HG03442 (cell line): ENCODE results near the gene GLT8D1.
"Not testable (repeated sequence)": the region's sequence is repeated elsewhere in the genome, so short reads cannot be mapped to it uniquely, and the experiment has no call there.

ENCODE experiments used
- ATAC-seq: cut with Tn5 transposase; IDR thresholded peaks from one replicate; pipeline ENCODE4 v1.9.1; 2021; ENCODE audit warnings: mild to moderate bottlenecking, moderate library complexity; ENCODE audit not compliant: unreplicated experiment

Gene GLT8D1

GRCh38 chr3:52705688-52706686, at the start of gene GLT8D1, which contains the start of gene SPCS1:
GLT8D1 (minus strand) TSS chr3:52705791; CDS start chr3:52700460, 5,331 bp downstream.
SPCS1 (plus strand) TSS chr3:52706106; CDS start chr3:52706247, 141 bp downstream.
- ATAC-seq = peak; percentile 73

- no peak for ATAC-seq
Observed at GRCh38 chr3:52754373-52754772, 48.8 kb upstream of the GLT8D1 start.

DNA sequence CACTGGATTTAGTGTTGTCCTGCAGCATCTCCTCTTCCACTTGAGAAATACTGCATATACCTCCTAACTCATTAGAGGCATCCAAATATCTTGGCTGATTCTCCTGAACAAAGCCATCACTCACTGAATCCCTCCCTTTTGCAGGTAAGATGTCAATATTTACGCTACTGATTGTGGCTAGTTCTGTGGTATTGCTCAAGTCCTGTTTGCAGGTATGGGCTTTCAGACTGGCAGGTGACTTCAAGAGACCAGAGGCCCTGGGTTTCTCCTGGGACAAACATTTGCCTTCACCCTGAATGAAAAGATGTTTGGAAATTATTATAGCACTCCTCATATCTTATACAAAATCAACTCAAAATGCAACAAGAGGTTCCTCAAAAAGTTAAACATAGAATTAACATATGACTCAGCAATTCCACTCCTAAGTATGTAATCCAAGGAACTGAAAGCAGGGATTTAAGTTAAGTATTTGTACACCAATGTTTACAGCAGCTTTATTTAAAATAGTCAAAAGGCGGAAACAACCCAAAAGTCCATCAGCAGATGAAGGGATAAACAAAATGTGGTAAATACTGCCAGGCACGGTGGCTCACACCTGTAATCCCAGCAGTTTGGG, 46.6 kb upstream of the GLT8D1 start:
- no peak for ATAC-seq

DNA sequence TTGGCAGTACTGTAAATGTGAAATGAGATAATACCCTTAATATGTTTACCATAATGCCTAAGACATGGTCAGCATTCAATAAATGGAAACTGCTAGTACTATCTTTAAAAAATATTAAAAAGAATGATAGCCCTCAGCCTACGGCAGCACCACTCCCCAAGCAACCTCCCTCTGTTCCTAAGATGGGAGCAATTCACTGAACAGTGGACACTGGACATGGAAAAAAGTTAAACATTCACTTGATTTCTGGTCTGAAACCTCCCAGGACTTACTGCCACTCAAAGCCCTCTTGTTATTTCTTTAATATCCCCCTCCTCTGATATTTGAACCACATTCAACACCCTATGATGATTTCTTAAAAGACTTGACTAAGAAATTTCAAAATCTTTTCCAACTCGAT, 38.1 kb upstream of the GLT8D1 start:
- ATAC-seq = no peak

- no peak for ATAC-seq
Observed at GRCh38 chr3:52743152-52743551, 37.6 kb upstream of the GLT8D1 start.

DNA sequence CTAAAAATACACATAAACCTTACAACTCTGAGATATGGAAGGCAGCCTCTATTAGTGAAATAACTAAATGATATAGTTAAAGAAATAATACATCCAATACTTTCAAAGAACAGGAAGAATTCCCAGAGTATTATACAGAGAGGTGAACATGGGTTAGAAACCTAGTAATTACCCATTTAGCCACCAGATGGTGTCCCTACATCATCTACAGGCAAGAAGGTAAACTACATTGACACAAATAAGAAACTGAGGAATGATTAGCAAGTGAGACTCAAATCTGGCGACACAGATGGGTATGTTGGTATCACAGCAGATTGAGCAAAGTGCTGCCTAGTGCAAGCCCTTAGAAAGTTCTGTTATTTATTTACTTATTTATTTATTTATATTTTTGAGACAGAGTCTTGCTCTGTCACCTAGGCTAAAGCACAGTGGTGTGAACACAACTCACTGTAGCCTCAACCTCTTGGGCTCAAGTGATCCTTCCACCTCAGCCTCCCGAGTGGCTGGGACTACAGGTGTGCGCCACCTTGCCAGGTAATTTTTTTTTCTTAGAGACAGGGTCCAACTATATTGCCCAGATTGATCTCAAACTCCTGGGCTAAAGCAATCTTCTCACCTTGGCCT, 36.9 kb upstream of the GLT8D1 start:
- ATAC-seq = no peak

GRCh38 chr3:52739730-52740129, 34.1 kb upstream of the GLT8D1 start:
- ATAC-seq = no peak

DNA sequence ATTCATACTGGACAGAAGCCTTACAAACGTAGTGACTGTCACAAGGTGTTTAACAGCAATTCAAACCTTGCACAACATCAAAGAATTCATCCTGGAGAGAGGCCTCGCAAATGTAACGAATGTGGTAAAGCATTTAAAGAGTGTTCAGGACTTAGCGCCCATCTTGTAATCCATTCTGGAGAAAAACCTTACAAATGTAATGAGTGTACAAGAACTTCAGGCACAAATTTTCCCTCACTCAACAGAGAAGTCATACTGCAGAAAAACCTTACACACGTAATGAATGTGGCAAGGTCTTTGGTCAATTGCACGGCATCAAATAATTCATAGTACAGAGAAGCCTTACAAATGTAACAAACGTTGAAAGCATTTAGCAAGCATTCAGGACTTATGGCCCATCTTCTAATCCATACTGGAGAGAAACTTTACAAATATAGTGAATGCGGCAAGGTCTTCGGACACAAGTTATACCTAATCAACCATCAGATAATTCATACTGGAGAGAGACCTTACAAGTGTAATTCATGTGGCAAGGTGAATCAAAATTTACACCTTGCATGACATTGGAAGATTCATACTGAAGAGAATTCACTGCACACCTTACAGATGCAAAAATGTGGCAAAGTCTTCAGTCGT, 27.8 kb upstream of the GLT8D1 start:
- ATAC-seq = no peak

DNA sequence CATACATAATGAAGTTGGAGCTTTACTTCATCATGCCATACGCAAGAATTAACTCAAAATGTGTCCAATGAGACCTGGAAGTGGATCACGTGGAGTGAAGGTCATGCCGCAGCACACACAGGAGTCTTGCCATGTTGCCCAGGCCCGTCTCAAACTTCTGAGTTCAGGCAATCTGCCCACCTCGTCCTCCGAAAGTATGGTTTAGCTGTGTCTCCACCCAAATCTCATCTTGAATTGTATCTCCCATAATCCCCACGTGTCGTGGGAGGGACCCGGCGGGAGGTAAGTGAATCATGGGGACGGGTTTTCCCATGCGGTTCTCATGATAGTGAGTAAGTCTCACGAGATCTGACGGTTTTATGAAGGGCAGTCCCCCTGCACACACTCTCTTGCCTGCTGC, 26.0 kb upstream of the GLT8D1 start:
- ATAC-seq = no peak

DNA sequence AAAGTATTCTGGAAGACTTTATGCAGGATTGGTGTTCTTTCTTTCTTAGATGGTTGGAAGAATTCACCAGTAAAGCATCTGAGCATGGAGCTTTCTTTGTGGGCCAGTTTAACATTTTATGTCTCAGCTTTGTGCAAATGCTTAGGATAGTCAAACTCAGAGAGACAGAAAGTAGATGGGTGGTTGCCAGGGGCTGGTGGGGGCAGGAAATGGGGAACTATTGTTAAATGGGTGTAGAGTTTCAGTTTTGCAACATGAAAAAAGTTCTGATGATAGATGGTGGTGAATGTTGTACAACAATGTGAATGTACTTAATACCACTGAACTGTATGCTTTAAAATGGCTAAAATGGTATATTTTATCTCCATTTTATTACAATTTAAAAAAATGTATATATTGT, 25.1 kb upstream of the GLT8D1 start:
- no peak for ATAC-seq

GRCh38 chr3:52728753-52729152, 23.2 kb upstream of the GLT8D1 start:
- ATAC-seq = not testable (repeated sequence)

DNA sequence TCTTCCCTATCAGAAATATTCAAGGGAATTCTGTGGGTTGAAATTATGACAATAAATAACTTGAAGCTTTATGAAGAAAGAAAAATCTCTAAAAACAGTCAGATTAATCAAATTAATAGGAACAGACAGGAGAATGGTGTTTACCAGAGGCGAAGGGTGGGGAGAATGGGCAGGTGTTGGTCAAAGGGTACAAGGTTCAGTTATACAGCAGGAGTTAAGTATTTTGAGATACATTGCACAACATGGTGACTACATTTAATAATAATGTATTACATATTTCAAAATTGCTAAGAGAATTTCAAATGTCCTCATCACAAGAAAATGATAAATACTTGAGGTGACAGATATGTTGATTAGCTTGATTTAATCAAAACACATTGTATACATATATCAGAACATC, 18.9 kb upstream of the GLT8D1 start:
- no peak for ATAC-seq

GRCh38 chr3:52723935-52724334, 18.3 kb upstream of the GLT8D1 start:
- ATAC-seq = no peak

DNA sequence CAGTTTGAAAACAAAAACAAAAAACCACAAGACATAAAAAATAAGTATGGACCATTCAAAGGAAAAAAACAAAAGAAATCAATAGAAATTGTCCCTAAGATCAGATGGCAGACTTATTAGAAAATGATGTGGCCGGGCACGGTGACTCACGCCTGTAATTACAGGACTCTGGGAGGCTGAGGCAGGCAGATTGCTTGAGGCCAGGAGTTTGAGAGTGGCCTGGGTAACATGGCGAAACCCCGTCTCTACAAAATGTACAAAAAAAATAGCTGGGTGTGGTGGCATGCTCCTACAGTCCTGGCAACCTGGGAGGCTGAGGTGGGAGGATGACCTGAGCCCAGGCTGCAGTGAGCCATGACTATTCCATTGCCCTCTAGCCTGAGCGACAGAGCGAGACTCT, 16.9 kb upstream of the GLT8D1 start:
- ATAC-seq = no peak

DNA sequence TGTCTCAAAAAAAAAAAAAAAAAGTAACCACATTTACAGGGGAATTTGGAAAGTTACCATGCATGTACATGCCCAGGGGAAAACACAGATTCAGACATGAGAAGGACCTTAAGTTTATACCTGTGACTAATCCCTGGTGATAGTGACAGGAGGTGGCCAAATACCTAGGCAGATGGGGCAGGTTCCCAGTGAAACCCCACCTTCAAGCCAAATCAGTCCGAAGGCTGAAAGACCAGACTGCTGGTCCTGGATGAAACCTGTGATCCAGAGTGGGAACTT, 16.1 kb upstream of the GLT8D1 start:
- ATAC-seq = no peak

DNA sequence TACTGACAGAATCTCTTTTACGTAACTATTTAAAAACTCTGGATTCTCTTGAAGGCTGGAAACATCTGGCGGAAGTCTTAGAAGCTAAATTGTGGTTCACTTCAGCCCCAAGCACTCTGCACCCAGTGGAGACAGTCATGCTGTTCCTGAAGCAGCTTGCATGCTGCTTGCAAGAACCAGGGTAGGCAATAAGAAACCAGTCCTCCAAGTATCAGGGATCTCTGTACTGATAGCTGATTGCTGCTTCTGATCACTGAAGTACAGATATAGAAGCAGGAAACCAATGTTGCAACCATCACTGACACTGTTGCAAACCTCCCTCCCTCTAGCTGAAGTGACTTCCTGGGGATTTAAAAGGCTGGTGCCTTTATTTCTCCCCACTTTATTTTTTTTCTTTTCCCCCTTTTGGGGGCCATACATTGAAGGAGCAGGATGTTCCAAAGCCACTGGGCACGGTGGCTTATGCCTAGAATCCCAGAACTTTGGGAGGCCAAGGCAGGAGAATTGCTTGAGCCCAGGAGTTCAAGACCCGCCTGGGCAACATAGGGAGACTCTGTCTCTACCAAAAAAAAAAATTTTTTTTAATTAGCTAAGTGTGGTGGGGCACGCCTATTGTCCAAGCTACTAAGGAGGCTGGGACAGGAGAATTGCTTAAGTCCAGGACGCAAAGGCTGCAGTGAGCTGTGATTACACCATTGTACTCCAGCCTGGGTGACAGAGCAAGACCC, 15.6 kb upstream of the GLT8D1 start:
- no peak for ATAC-seq

GRCh38 chr3:52719618-52720017, 14.0 kb upstream of the GLT8D1 start:
- no peak for ATAC-seq

- no peak for ATAC-seq
Observed at GRCh38 chr3:52715714-52716305, 10.2 kb upstream of the GLT8D1 start.

GRCh38 chr3:52714335-52715302, 9.0 kb upstream of the GLT8D1 start:
- no peak for ATAC-seq
